ENCODE measurements around the gene PTPRN2. TPM values are rescaled to one million over a fixed set of nuclear protein-coding genes. Genes with fewer than 3 reads are reported as not detected.

Gene PTPRN2
- total and polyA plus RNA-seq, 2 of the 13 experiments (the other 11 are each of a cell fraction or from before 2014, with no cell fraction given): 2.5 to 24.2 TPM

DNA sequence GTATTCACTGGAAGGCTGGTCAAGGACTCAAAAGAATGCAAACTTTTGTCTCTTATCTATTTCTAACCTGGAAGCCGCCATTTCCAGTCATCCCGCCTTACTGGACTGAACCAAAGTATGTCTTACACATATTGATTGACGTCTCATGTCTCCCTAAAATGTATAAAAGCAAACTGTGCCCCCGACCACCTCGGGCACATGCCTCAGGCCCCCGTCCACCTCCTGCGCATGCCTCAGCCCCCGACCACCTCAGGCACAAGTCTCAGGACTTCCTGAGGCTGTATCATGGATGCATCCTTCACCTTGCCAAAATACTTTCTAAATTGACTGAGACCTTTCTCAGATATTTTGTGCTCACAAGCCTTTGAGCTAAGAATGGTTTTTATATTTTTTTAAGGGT lies 148.6 kb downstream of the PTPRN2 start:
- CTCF ChIA-PET (ENCODE audit: low intra/inter-chr PET ratio, low total read pairs): no interaction called here

More for the DNA sequence above, 148.6 kb downstream of the PTPRN2 start:
- Histone ChIP-seq H3K4me1 (ENCODE audit: insufficient read depth, low read length) (peaks cover 20% of the 10 kb centered on the region), H3K9ac (ENCODE audit: insufficient read depth, low read depth, low read length) (no peak overlapping the region), H3K79me2 (ENCODE audit: insufficient read depth, low read length) (no peaks in the 10 kb centered on the region), H3K9me3 (ENCODE audit: low read length) (no peaks in the 10 kb centered on the region), H3K4me2 (ENCODE audit: low read depth, low read length) (no peak overlapping the region), H4K20me1 (ENCODE audit: insufficient read depth, low read length) (peaks cover 19% of the 10 kb centered on the region; the same call in 1 of the 2 replicates), H3K4me3 (replicated peaks in 1 of 3; ENCODE audit: insufficient read depth in 1 of 3, low read depth in 2 of 3, low read length in 3 of 3) (no peak overlapping the region), H3K27me3 (ENCODE audit: control insufficient read depth in 1 of 2, insufficient read depth in 2 of 2, low read length in 2 of 2) (no peaks in the 10 kb centered on the region), H2AFZ (ENCODE audit: low read length) (no peak overlapping the region), H3K27ac (ENCODE audit: extremely low read length, insufficient read depth, low read length) (no peak overlapping the region), H3K36me3 (replicated peaks in 1 of 2; ENCODE audit: control insufficient read depth in 1 of 2, insufficient read depth in 2 of 2, low read length in 2 of 2) (peaks cover 0 to 4% of the 10 kb centered on the region in 2 experiments; a peak in 2 of 5 replicates)
- in situ Hi-C loops (cut with HindIII; ENCODE audit: extremely low pct_ligation_motif_present, low pct_unique_long_range_greater_than_20kb) (no loop called here), intact Hi-C loops (cut with micrococcal nuclease; ENCODE audit: unreplicated experiment) (loop anchor here (10.0 kb wide), 1 partner anchor 56 kb away; no protein-coding TSS in a partner anchor)
- POLR2A ChIA-PET: no interaction called here
- TF ChIP-seq GLI4 (CRISPR knock-in tag; IDR thresholded peaks at IDR 0.05; ENCODE audit: borderline replicate concordance) (no peak), ZNF562 (CRISPR knock-in tag; IDR thresholded peaks at IDR 0.05; ENCODE audit: borderline replicate concordance) (no peak), ZNF44 (CRISPR knock-in tag; IDR thresholded peaks at IDR 0.05) (no peak), MATR3 (CRISPR knock-in tag; IDR thresholded peaks at IDR 0.05) (no peak), HOXA7 (CRISPR knock-in tag; IDR thresholded peaks at IDR 0.05) (no peak), HOXA5 (CRISPR knock-in tag; IDR thresholded peaks at IDR 0.05) (no peak), HNRNPLL (IDR thresholded peaks at IDR 0.05; ENCODE audit: low read depth, low read length, poor library complexity, severe bottlenecking) (no peak), MZF1 (CRISPR knock-in tag; IDR thresholded peaks at IDR 0.05; ENCODE audit: borderline replicate concordance) (no peak), SNRNP70 (IDR thresholded peaks at IDR 0.05; ENCODE audit: low read depth, low read length) (no peak), ZNF207 (IDR thresholded peaks at IDR 0.05; ENCODE audit: borderline replicate concordance) (no peak), REL (CRISPR knock-in tag; conservative IDR thresholded peaks at IDR 0.05) (no peak), ZNF766 (CRISPR knock-in tag; IDR thresholded peaks at IDR 0.05; ENCODE audit: borderline replicate concordance) (no peak), ZNF883 (CRISPR knock-in tag; IDR thresholded peaks at IDR 0.05; ENCODE audit: not compliant biosample characterization) (no peak), ZNF274 (CRISPR knock-in tag; IDR thresholded peaks at IDR 0.05) (no peak), SNAPC2 (CRISPR knock-in tag; IDR thresholded peaks at IDR 0.05) (no peak)
- TF ChIP-seq, protein P1, sequence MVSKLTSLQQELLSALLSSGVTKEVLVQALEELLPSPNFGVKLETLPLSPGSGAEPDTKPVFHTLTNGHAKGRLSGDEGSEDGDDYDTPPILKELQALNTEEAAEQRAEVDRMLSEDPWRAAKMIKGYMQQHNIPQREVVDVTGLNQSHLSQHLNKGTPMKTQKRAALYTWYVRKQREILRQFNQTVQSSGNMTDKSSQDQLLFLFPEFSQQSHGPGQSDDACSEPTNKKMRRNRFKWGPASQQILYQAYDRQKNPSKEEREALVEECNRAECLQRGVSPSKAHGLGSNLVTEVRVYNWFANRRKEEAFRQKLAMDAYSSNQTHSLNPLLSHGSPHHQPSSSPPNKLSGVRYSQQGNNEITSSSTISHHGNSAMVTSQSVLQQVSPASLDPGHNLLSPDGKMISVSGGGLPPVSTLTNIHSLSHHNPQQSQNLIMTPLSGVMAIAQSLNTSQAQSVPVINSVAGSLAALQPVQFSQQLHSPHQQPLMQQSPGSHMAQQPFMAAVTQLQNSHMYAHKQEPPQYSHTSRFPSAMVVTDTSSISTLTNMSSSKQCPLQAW (CRISPR knock-in tag; IDR thresholded peaks at IDR 0.05): no peak
- TF ChIP-seq, protein P2, sequence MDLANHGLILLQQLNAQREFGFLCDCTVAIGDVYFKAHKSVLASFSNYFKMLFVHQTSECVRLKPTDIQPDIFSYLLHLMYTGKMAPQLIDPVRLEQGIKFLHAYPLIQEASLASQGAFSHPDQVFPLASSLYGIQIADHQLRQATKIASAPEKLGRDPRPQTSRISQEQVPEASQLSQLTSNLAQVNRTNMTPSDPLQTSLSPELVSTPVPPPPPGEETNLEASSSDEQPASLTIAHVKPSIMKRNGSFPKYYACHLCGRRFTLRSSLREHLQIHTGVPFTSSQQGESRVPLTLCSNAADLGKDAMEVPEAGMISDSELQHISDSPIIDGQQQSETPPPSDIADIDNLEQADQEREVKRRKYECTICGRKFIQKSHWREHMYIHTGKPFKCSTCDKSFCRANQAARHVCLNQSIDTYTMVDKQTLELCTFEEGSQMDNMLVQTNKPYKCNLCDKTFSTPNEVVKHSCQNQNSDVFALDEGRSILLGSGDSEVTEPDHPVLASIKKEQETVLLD (CRISPR knock-in tag; IDR thresholded peaks at IDR 0.05; ENCODE audit: low read depth): no peak
- WGBS (ENCODE audit: low lambda C conversion rate): 77% methylated on average over 8 of the region's 8 CpGs
- ATAC-seq (no peak), DNase-seq (ENCODE audit: low spot score) (no peak), FAIRE-seq (no peak)
- BruUV-seq (replicated peaks): no TSS peak
